GM23338 (cell line): ENCODE measurements around the gene SETD1B. TPM values are rescaled to one million over a fixed set of nuclear protein-coding genes. Genes with fewer than 3 reads are reported as not detected.

Experiments used
- ATAC-seq: fragments of 200-7000 bp; cut with Tn5 transposase; 3 replicates; pipeline ENCODE4 v1.9.1; 2020
- DNase-seq: peaks from one replicate; pipeline ENCODE4 v3.0.0-alpha.2; 2015; ENCODE audit warnings: low spot score
- H2AFZ ChIP-seq: fragments of 200-600 bp; sonication (generic); 2 replicates; pipeline ENCODE4 v1.8.0; 2016; ENCODE audit warnings: antibody characterized with exemption, mild to moderate bottlenecking, moderate library complexity
- H3F3A ChIP-seq: fragments of 200-600 bp; sonication (generic); replicated peaks from 2 replicates; pipeline ENCODE4 v1.8.0; 2017; ENCODE audit warnings: antibody characterized with exemption, mixed run types, low read depth
- H3K27ac ChIP-seq: fragments of 200-600 bp; sonication (generic); 2 replicates; pipeline ENCODE4 v1.6.1; 2016; ENCODE audit warnings: low read depth
- H3K27me3 ChIP-seq: fragments of 200-600 bp; sonication (generic); 2 replicates; pipeline ENCODE4 v1.8.0; 2016; ENCODE audit warnings: mild to moderate bottlenecking, mixed run types, moderate library complexity; ENCODE audit not compliant: insufficient read depth
- H3K36me3 ChIP-seq: fragments of 200-600 bp; sonication (generic); 2 replicates; pipeline ENCODE4 v1.8.0; 2016; ENCODE audit warnings: mild to moderate bottlenecking; ENCODE audit not compliant: insufficient read depth
- H3K4me1 ChIP-seq: fragments of 200-600 bp; sonication (generic); 2 replicates; pipeline ENCODE4 v1.8.0; 2016; ENCODE audit warnings: mild to moderate bottlenecking, moderate library complexity; ENCODE audit not compliant: insufficient read depth
- H3K4me2 ChIP-seq: fragments of 200-600 bp; sonication (generic); 2 replicates; pipeline ENCODE4 v1.7.1; 2017; ENCODE audit warnings: mixed run types
- H3K4me3 ChIP-seq: fragments of 200-600 bp; sonication (generic); 2 replicates; pipeline ENCODE4 v1.6.1; 2016; ENCODE audit warnings: mixed run types
- H3K79me2 ChIP-seq: fragments of 200-600 bp; sonication (generic); replicated peaks from 2 replicates; pipeline ENCODE4 v1.8.0; 2017; ENCODE audit warnings: mild to moderate bottlenecking; ENCODE audit not compliant: insufficient read depth
- H3K9me2 ChIP-seq: fragments of 200-600 bp; sonication (generic); 2 replicates; pipeline ENCODE4 v1.8.0; 2017; ENCODE audit not compliant: insufficient read depth
- H4K20me1 ChIP-seq: fragments of 200-600 bp; sonication (generic); replicated peaks from 2 replicates; pipeline ENCODE4 v1.8.0; 2017; ENCODE audit warnings: mild to moderate bottlenecking; ENCODE audit not compliant: insufficient read depth
- H3K27ac Mint-ChIP-seq: 2 replicates; pipeline ENCODE4 v1.8.0; 2020; ENCODE audit warnings: inconsistent platforms, mild to moderate bottlenecking, moderate library complexity, mixed read lengths
- H3K27me3 Mint-ChIP-seq: 3 replicates; pipeline ENCODE4 v1.8.0; 2022; ENCODE audit warnings: low read depth, mild to moderate bottlenecking, moderate library complexity, mixed read lengths, inconsistent platforms; ENCODE audit not compliant: insufficient read depth, poor library complexity
- H3K36me3 Mint-ChIP-seq: 3 replicates; pipeline ENCODE4 v1.8.0; 2021; ENCODE audit warnings: low read depth, mild to moderate bottlenecking, inconsistent platforms, moderate library complexity, mixed read lengths
- H3K4me1 Mint-ChIP-seq: 3 replicates; pipeline ENCODE4 v1.8.0; 2020; ENCODE audit warnings: mild to moderate bottlenecking, inconsistent platforms, mixed read lengths
- H3K4me3 Mint-ChIP-seq: 3 replicates; pipeline ENCODE4 v1.8.0; 2021; ENCODE audit warnings: moderate library complexity, mild to moderate bottlenecking, inconsistent platforms, mixed read lengths
- H3K9me3 Mint-ChIP-seq: 3 replicates; pipeline ENCODE4 v1.8.0; 2020; ENCODE audit warnings: moderate library complexity, mild to moderate bottlenecking, inconsistent platforms, mixed read lengths
- CREB1 ChIP-seq: fragments of 250-450 bp; sonication (Bioruptor Pico); IDR thresholded peaks from 2 replicates; pipeline ENCODE4 v1.5.0; 2020; ENCODE audit warnings: low read depth, mild to moderate bottlenecking, moderate library complexity
- CTCF ChIP-seq, 2 experiments: fragments of 200-600 bp in 1 of 2; sonication (generic) in 1 of 2; conservative IDR thresholded peaks; 2 replicates each; pipeline versions ENCODE4 v1.5.1 to v1.6.1; 2016 to 2017; ENCODE audit warnings: antibody characterized with exemption in 2 of 2, low read depth in 2 of 2, mild to moderate bottlenecking in 2 of 2, moderate library complexity in 1 of 2
- ETS1 ChIP-seq: IDR thresholded peaks from 2 replicates; pipeline ENCODE4 v1.6.1; 2016; ENCODE audit warnings: antibody characterized with exemption
- EZH2 ChIP-seq: fragments of 200-600 bp; sonication (generic); IDR thresholded peaks from one replicate; pipeline ENCODE4 v1.8.0; 2017; ENCODE audit warnings: antibody characterized with exemption, mild to moderate bottlenecking, low read depth; ENCODE audit not compliant: unreplicated experiment
- EZH2phosphoT487 ChIP-seq: fragments of 200-600 bp; sonication (generic); IDR thresholded peaks from one replicate; pipeline ENCODE4 v1.8.1; 2018; ENCODE audit warnings: antibody characterized with exemption; ENCODE audit not compliant: unreplicated experiment
- JUNB ChIP-seq: IDR thresholded peaks from one replicate; pipeline ENCODE4 v1.6.1; 2016; ENCODE audit warnings: antibody characterized with exemption; ENCODE audit not compliant: unreplicated experiment
- NANOG ChIP-seq: IDR thresholded peaks from 2 replicates; pipeline ENCODE4 v1.6.1; 2016; ENCODE audit warnings: antibody characterized with exemption, borderline replicate concordance
- POLR2AphosphoS5 ChIP-seq: IDR thresholded peaks from 2 replicates; pipeline ENCODE4 v1.6.1; 2016; ENCODE audit warnings: antibody characterized with exemption, low read depth
- REST ChIP-seq: IDR thresholded peaks from one replicate; pipeline ENCODE4 v1.6.1; 2018; ENCODE audit warnings: antibody characterized with exemption; ENCODE audit not compliant: unreplicated experiment
- STAT1 ChIP-seq: IDR thresholded peaks from one replicate; pipeline ENCODE4 v1.6.1; 2016; ENCODE audit warnings: antibody characterized with exemption; ENCODE audit not compliant: unreplicated experiment
- ZNF114 ChIP-seq: fragments of 250-450 bp; sonication (Bioruptor Pico); IDR thresholded peaks from 2 replicates; pipeline ENCODE4 v1.5.0; 2020; ENCODE audit warnings: mild to moderate bottlenecking, moderate library complexity
- ZNF331 ChIP-seq: fragments of 250-450 bp; sonication (Bioruptor Pico); IDR thresholded peaks from 2 replicates; pipeline ENCODE4 v1.5.0; 2020; ENCODE audit warnings: low read depth, mild to moderate bottlenecking, moderate library complexity
- ZNF462 ChIP-seq: fragments of 250-450 bp; sonication (Bioruptor Pico); IDR thresholded peaks from 2 replicates; pipeline ENCODE4 v1.5.0; 2020; ENCODE audit warnings: mild to moderate bottlenecking, moderate library complexity
- polyA plus RNA-seq: library from polyadenylated mRNA; unstranded; fragments of >200 nt; fragmentation: Nextera tagmentation; extraction: Ambion mirVana; gene quantifications from 2 replicates; pipeline ENCODE4 v1.2.1, GENCODE V29; 2016
- total RNA-seq: library from RNA; depleted of rRNA; stranded (reverse); fragments of >200 nt; shearing (Covaris generic); gene quantifications from 2 replicates; pipeline ENCODE4 v1.2.3, GENCODE V29; 2014

SETD1B gene
- total and polyA plus RNA-seq, 2 experiments from 2014 or later, result 3.1 to 8.7 TPM

GRCh38 chr12:121789800-121790728 is 13.7 kb upstream of the SETD1B start:
- H3K27ac Mint-ChIP-seq, result no peak overlapping the region
- peaks cover 13% of the 10 kb centered on the region for H3K4me1 ChIP-seq
- H3K27ac ChIP-seq, result no peak overlapping the region
- peaks cover 13% of the 10 kb centered on the region for H3F3A ChIP-seq
- peaks cover 5% of the 10 kb centered on the region; the same call in 2 of the 3 replicates for H3K36me3 Mint-ChIP-seq
- no peaks in the 10 kb centered on the region; the same call in 1 of the 2 replicates for H3K79me2 ChIP-seq
- H3K4me3 Mint-ChIP-seq, result no peak overlapping the region; the same call in 2 of the 3 replicates
- no peaks in the 10 kb centered on the region for H3K27me3 ChIP-seq
- ATAC-seq (no peak), DNase-seq (peak; percentile 67)
- peaks cover 22% of the 10 kb centered on the region for H3K4me1 Mint-ChIP-seq
- 0 out of 2 replicates have a peak overlapping the region, but pooled peaks have one; percentile 57 for H3K4me2 ChIP-seq
- peaks cover 26% of the 10 kb centered on the region for H3K27me3 Mint-ChIP-seq
- H3K36me3 ChIP-seq, result no peaks in the 10 kb centered on the region
- no peaks in the 10 kb centered on the region for H3K9me3 Mint-ChIP-seq
- H4K20me1 ChIP-seq, result peaks cover 17% of the 10 kb centered on the region; the same call in 1 of the 2 replicates
- no peak overlapping the region for H3K4me3 ChIP-seq
- H2AFZ ChIP-seq, result no peak overlapping the region
- no peaks in the 10 kb centered on the region for H3K9me2 ChIP-seq
- TF ChIP-seq ZNF462 (no peak), CTCF (conservative IDR thresholded peaks at IDR 0.05; ENCODE audit: low read depth in 2 of 2) (no peak), EZH2 (no peak), ZNF114 (CRISPR knock-in tag) (no peak), STAT1 (no peak), CREB1 (CRISPR knock-in tag) (no peak), ETS1 (no peak), REST (no peak), EZH2phosphoT487 (no peak), POLR2AphosphoS5 (no peak), ZNF331 (no peak), JUNB (no peak), NANOG (no peak)
